GM12892 (cell line): ENCODE results near the gene ABI2.
"Not testable (repeated sequence)": the region's sequence is repeated elsewhere in the genome, so short reads cannot be mapped to it uniquely, and the experiment has no call there.

Source experiments
- POLR2A ChIP-seq: IDR thresholded peaks from 2 replicates; pipeline ENCODE4 v1.6.1; 2011; ENCODE audit warnings: low read depth, low read length, control low read depth
- POLR2AphosphoS5 ChIP-seq: IDR thresholded peaks from 2 replicates; pipeline ENCODE4 v1.6.1; 2011; ENCODE audit warnings: low read depth, low read length, control low read depth
- TAF1 ChIP-seq: IDR thresholded peaks from 2 replicates; pipeline ENCODE4 v1.6.1; 2011; ENCODE audit warnings: low read depth, mild to moderate bottlenecking, control low read depth, low read length, borderline replicate concordance

- TF ChIP-seq TAF1, POLR2AphosphoS5, POLR2A: not testable (repeated sequence)
Measured at GRCh38 chr2:203429643-203430042, 101.4 kb downstream of the ABI2 start.
